ENCODE results near the gene HEPH.
"Not testable (repeated sequence)": the region's sequence is repeated elsewhere in the genome, so short reads cannot be mapped to it uniquely, and the experiment has no call there.

Gene HEPH

DNA sequence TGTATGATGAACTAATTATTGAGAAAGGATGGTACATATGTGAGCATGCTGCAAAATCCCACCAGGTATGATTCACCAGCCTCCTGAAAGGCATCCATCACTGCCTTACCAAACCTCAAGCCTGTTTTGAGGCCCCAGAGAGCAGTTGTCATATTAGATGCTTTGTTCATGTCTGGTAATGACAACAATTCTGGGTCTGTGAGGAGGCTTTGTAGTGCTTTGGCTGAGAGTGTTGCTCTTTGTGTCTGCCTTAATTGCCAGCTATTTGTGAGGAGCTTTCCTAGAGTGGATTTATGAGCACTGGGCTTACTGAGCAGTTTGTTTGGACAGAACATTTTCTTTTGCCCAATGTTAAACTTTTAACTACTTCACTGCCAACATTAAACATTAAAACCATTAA, 69.2 kb downstream of the HEPH start:
- no peak for DNase-seq

DNA sequence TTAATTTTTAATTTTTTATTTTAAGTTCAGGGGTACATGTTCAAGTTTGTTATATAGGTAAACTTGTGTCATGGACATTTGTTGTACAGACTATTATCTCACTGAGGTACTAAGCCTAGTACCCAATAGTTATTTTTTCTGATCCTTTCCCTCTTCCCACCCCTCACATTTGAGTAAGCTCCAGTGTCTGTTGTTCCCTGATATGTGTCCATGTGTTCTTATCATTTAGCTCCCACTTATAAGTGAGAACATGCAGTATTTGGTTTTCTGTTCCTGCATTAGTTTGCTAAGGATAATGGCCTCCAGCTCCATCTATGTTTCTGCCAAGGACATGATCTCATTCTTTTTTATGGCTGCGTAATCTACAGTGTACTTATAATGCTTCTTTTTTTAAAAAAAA, 69.9 kb downstream of the HEPH start:
- not testable (repeated sequence) for DNase-seq

DNA sequence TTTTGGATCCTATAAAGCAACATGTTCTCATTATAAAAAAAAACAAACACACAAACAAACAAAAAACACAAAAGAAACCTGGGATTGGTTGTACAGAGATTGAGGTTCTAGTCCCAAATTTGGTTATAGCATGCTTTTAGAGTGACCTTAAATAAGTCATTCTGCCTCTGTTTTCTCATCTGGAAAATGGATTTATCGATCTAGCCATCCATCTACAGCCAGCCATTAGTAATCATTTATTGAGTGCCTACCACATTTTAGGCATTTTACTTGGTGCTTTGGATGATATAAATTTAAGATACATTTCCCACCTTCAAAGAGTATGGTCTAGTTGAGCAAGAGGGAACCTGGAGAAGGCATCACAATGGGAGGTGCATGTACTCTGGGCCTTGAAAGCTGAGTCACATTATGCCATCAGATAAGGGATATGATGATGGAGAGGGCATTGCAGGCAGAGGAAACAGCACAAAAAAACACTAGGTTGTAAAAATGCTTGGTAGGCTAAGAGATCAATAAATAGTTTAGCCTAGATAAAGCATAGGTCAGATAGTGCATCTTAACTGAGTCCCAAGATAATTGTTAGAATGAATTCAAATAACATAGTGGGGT, 91.4 kb downstream of the HEPH start:
- DNase-seq, result no peak

DNA sequence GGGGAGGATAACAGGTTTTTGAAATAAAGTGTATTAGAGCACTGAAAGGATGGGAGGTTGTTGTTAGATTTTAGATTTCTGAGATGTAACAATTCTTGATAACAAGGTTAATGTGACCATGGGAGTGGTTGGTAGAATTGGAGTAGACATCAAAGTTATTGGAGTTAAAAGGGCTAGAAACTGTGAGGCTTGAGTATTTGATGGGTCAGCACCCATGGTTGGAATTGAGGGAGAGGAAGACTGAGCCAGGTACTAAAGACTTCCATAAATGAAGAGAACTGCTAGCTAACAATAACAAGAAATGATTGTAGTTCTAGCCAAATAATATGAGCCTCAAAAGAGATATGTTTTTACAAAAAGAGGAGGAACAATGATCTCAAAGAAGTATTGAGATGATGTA, 98.8 kb downstream of the HEPH start:
- DNase-seq, result no peak

All from GDM1 (cell line).